Parathyroid adenoma (tissue), 2 donors: Measurements from ENCODE around the gene PLXNA4.

Experiments used
- H2AFZ ChIP-seq: fragments of 300-600 bp; sonication (generic); one replicate; pipeline ENCODE4 v1.7.0; 2017; ENCODE audit warnings: antibody characterized with exemption, mild to moderate bottlenecking
- H3K27ac ChIP-seq: fragments of 300-600 bp; sonication (generic); one replicate; pipeline ENCODE4 v1.7.0; 2017
- H3K27me3 ChIP-seq: fragments of 300-600 bp; sonication (generic); one replicate; pipeline ENCODE4 v1.7.0; 2017; ENCODE audit warnings: low read length; ENCODE audit not compliant: control insufficient read depth, insufficient read depth
- H3K36me3 ChIP-seq: fragments of 300-600 bp; sonication (generic); one replicate; pipeline ENCODE4 v1.7.0; 2017; ENCODE audit warnings: low read length; ENCODE audit not compliant: control insufficient read depth, insufficient read depth
- H3K4me1 ChIP-seq: fragments of 300-600 bp; sonication (generic); one replicate; pipeline ENCODE4 v1.7.0; 2017; ENCODE audit warnings: control low read depth
- H3K4me2 ChIP-seq: fragments of 300-600 bp; sonication (generic); one replicate; pipeline ENCODE4 v1.7.0; 2017; ENCODE audit warnings: low read length
- H3K4me3 ChIP-seq: fragments of 300-600 bp; sonication (generic); one replicate; pipeline ENCODE4 v1.7.0; 2017; ENCODE audit warnings: low read depth, low read length
- H3K79me2 ChIP-seq: fragments of 300-600 bp; sonication (generic); one replicate; pipeline ENCODE4 v1.7.0; 2017; ENCODE audit warnings: control low read depth
- H3K9ac ChIP-seq: fragments of 300-600 bp; sonication (generic); one replicate; pipeline ENCODE4 v1.7.0; 2017; ENCODE audit warnings: mild to moderate bottlenecking
- H3K9me3 ChIP-seq: fragments of 300-600 bp; sonication (generic); one replicate; pipeline ENCODE4 v1.7.0; 2017; ENCODE audit warnings: low read length; ENCODE audit not compliant: control insufficient read depth
- CTCF ChIP-seq: fragments of 300-600 bp; sonication (generic); IDR thresholded peaks from one replicate; pipeline ENCODE4 v1.7.0; 2017; ENCODE audit warnings: antibody characterized with exemption, mild to moderate bottlenecking
- donor health status: primary hyperparathyroidism.

PLXNA4 gene

GRCh38 chr7:132075515-132075914 lies 500.8 kb downstream of the PLXNA4 start:
- no peaks in the 10 kb centered on the region for H3K4me1 ChIP-seq
- H3K27ac ChIP-seq: no peak overlapping the region
- H3K4me3 ChIP-seq: no peak overlapping the region
- H3K79me2 ChIP-seq: no peaks in the 10 kb centered on the region
- H3K4me2 ChIP-seq: no peak overlapping the region
- no peaks in the 10 kb centered on the region for H3K36me3 ChIP-seq
- H3K9ac ChIP-seq: no peak overlapping the region
- TF ChIP-seq CTCF: no peak
- no peaks in the 10 kb centered on the region for H3K9me3 ChIP-seq
- H3K27me3 ChIP-seq: no peaks in the 10 kb centered on the region
- H2AFZ ChIP-seq: no peak overlapping the region

- H3K27ac ChIP-seq: no peak overlapping the region
- no peaks in the 10 kb centered on the region for H3K4me1 ChIP-seq
- no peak for TF ChIP-seq CTCF
- no peaks in the 10 kb centered on the region for H3K79me2 ChIP-seq
- H3K9ac ChIP-seq: no peak overlapping the region
- H3K4me3 ChIP-seq: no peak overlapping the region
- no peaks in the 10 kb centered on the region for H3K9me3 ChIP-seq
- H3K27me3 ChIP-seq: no peaks in the 10 kb centered on the region
- H3K4me2 ChIP-seq: no peak overlapping the region
- H2AFZ ChIP-seq: no peak overlapping the region
- H3K36me3 ChIP-seq: no peaks in the 10 kb centered on the region
Measured at GRCh38 chr7:132073920-132074589, 502.2 kb downstream of the PLXNA4 start.
